Cardiac fibroblast (primary cell): Measurements from ENCODE around the gene KIF1A.

ENCODE experiments used
- DNase-seq, 2 donors: peaks; one replicate each; pipeline versions ENCODE4 v3.0.0 to v3.0.0-alpha.2; 2010; ENCODE audit warnings: low read depth in 2 of 2
- H3K4me3 ChIP-seq, 2 donors: replicated peaks in 1 of 2; 1 replicate in 1 of 2; 2 replicates in 1 of 2; pipeline ENCODE4 v1.5.1; 2011; ENCODE audit warnings: low read depth in 2 of 2, low read length in 2 of 2, mild to moderate bottlenecking in 2 of 2, moderate library complexity in 1 of 2
- CTCF ChIP-seq: IDR thresholded peaks from one replicate; pipeline ENCODE4 v1.5.1; 2011; ENCODE audit warnings: low read depth, mild to moderate bottlenecking, low read length, inconsistent platforms

The KIF1A gene

GRCh38 chr2:240813231-240813921, 6.6 kb downstream of the KIF1A start:
- H3K4me3 ChIP-seq: no peak overlapping the region
- TF ChIP-seq CTCF: no peak
- DNase-seq: no peak

GRCh38 chr2:240812721-240813120, 7.3 kb downstream of the KIF1A start:
- no peak overlapping the region for H3K4me3 ChIP-seq
- DNase-seq: no peak
- TF ChIP-seq CTCF: no peak

- DNase-seq: no peak
- TF ChIP-seq CTCF: no peak
- no peak overlapping the region for H3K4me3 ChIP-seq
Observed at GRCh38 chr2:240812301-240812680, 7.7 kb downstream of the KIF1A start.

- no peak for DNase-seq
- no peak overlapping the region for H3K4me3 ChIP-seq
- no peak for TF ChIP-seq CTCF
Observed at GRCh38 chr2:240811346-240812300, 8.4 kb downstream of the KIF1A start.

- DNase-seq: no peak
- TF ChIP-seq CTCF: no peak
- no peak overlapping the region for H3K4me3 ChIP-seq
Observed at GRCh38 chr2:240810621-240811020, 9.4 kb downstream of the KIF1A start.

- DNase-seq: peak in 1 of 2 donors; percentile 2
Observed at GRCh38 chr2:240810199-240810598, 9.8 kb downstream of the KIF1A start.

More at GRCh38 chr2:240810199-240810598, 9.8 kb downstream of the KIF1A start:
- no peak for TF ChIP-seq CTCF
- H3K4me3 ChIP-seq: no peak overlapping the region
